H9 (cell line): ENCODE results near the gene ISX. TPM values are rescaled to one million over a fixed set of nuclear protein-coding genes. Genes with fewer than 3 reads are reported as not detected.

Experiments
- DNase-seq: peaks from one replicate; pipeline ENCODE4 v3.0.0-alpha.2; 2017
- H2AFZ ChIP-seq: one replicate; pipeline ENCODE4 v1.6.1; 2013; ENCODE audit warnings: mild to moderate bottlenecking, low read length, control low read depth, moderate library complexity
- H2AK5ac ChIP-seq: 2 replicates; pipeline ENCODE4 v1.6.1; 2013; ENCODE audit warnings: low read length, control low read depth, mixed read lengths; ENCODE audit not compliant: insufficient read length
- H2BK120ac ChIP-seq: one replicate; pipeline ENCODE4 v1.6.1; 2013; ENCODE audit warnings: low read depth, mild to moderate bottlenecking, low read length, control low read depth, inconsistent platforms; ENCODE audit not compliant: poor library complexity, severe bottlenecking
- H2BK12ac ChIP-seq: 2 replicates; pipeline ENCODE4 v1.6.1; 2013; ENCODE audit warnings: low read length, control low read depth, mixed read lengths, low read depth; ENCODE audit not compliant: insufficient read length
- H2BK15ac ChIP-seq: 2 replicates; pipeline ENCODE4 v1.6.1; 2013; ENCODE audit warnings: low read depth, low read length, control low read depth
- H2BK20ac ChIP-seq: one replicate; pipeline ENCODE4 v1.6.1; 2013; ENCODE audit warnings: low read depth, mild to moderate bottlenecking, low read length, control low read depth, inconsistent platforms; ENCODE audit not compliant: poor library complexity, severe bottlenecking
- H2BK5ac ChIP-seq: 2 replicates; pipeline ENCODE4 v1.6.1; 2013; ENCODE audit warnings: low read length, control low read depth, mixed read lengths; ENCODE audit not compliant: insufficient read length
- H3K14ac ChIP-seq: 2 replicates; pipeline ENCODE4 v1.6.1; 2013; ENCODE audit warnings: low read length, control low read depth; ENCODE audit not compliant: insufficient read depth
- H3K18ac ChIP-seq: 2 replicates; pipeline ENCODE4 v1.6.1; 2013; ENCODE audit warnings: low read depth, mild to moderate bottlenecking, mixed read lengths, low read length, control low read depth; ENCODE audit not compliant: insufficient read length
- H3K23ac ChIP-seq: 2 replicates; pipeline ENCODE4 v1.6.1; 2013; ENCODE audit warnings: low read length, control low read depth, mixed read lengths, low read depth; ENCODE audit not compliant: insufficient read length
- H3K23me2 ChIP-seq: 2 replicates; pipeline ENCODE4 v1.6.1; 2013; ENCODE audit warnings: low read depth, mild to moderate bottlenecking, mixed read lengths, low read length, control low read depth; ENCODE audit not compliant: insufficient read length, poor library complexity, severe bottlenecking
- H3K27ac ChIP-seq: 2 replicates; pipeline ENCODE4 v1.5.1; 2013; ENCODE audit warnings: low read length, control low read depth, mixed read lengths, low read depth; ENCODE audit not compliant: insufficient read length
- H3K27me3 ChIP-seq: 2 replicates; pipeline ENCODE4 v1.6.1; 2013; ENCODE audit warnings: low read length, control low read depth, inconsistent platforms; ENCODE audit not compliant: insufficient read depth
- H3K4ac ChIP-seq: 2 replicates; pipeline ENCODE4 v1.6.1; 2013; ENCODE audit warnings: low read depth, mild to moderate bottlenecking, control low read depth, inconsistent platforms, low read length, moderate library complexity
- H3K4me1 ChIP-seq: 2 replicates; pipeline ENCODE4 v1.6.1; 2013; ENCODE audit warnings: low read length, control low read depth, inconsistent platforms; ENCODE audit not compliant: insufficient read depth
- H3K4me2 ChIP-seq: 2 replicates; pipeline ENCODE4 v1.6.1; 2013; ENCODE audit warnings: low read length, control low read depth, mixed read lengths; ENCODE audit not compliant: insufficient read length, insufficient read depth
- H3K56ac ChIP-seq: 2 replicates; pipeline ENCODE4 v1.6.1; 2013; ENCODE audit warnings: low read depth, mild to moderate bottlenecking, mixed read lengths, low read length, control low read depth; ENCODE audit not compliant: insufficient read length
- H3K79me1 ChIP-seq: 2 replicates; pipeline ENCODE4 v1.6.1; 2013; ENCODE audit warnings: low read depth, mild to moderate bottlenecking, moderate library complexity, low read length, control low read depth, inconsistent platforms; ENCODE audit not compliant: insufficient read depth, poor library complexity, severe bottlenecking
- H3K79me2 ChIP-seq: 2 replicates; pipeline ENCODE4 v1.6.1; 2013; ENCODE audit warnings: low read length, control low read depth, inconsistent platforms; ENCODE audit not compliant: insufficient read depth
- H3K9ac ChIP-seq: 2 replicates; pipeline ENCODE4 v1.6.1; 2013; ENCODE audit warnings: low read length, control low read depth, mixed read lengths; ENCODE audit not compliant: insufficient read length; ENCODE audit errors: extremely low read depth
- H3K9me3 ChIP-seq: one replicate; pipeline ENCODE4 v1.6.1; 2013; ENCODE audit warnings: low read depth, low read length, inconsistent platforms; ENCODE audit not compliant: control insufficient read depth
- H3T11ph ChIP-seq: one replicate; pipeline ENCODE4 v1.6.1; 2013; ENCODE audit warnings: mild to moderate bottlenecking, low read length, control low read depth, inconsistent platforms
- H4K20me1 ChIP-seq: one replicate; pipeline ENCODE4 v1.6.1; 2013; ENCODE audit not compliant: control insufficient read depth, insufficient read length, insufficient read depth
- H4K5ac ChIP-seq: 2 replicates; pipeline ENCODE4 v1.6.1; 2013; ENCODE audit warnings: low read depth, mild to moderate bottlenecking, mixed read lengths, low read length, control low read depth; ENCODE audit not compliant: insufficient read length
- H4K8ac ChIP-seq: replicated peaks from 2 replicates; pipeline ENCODE4 v1.6.1; 2013; ENCODE audit warnings: low read length, control low read depth, mixed read lengths, low read depth; ENCODE audit not compliant: insufficient read length
- H4K91ac ChIP-seq: 2 replicates; pipeline ENCODE4 v1.6.1; 2013; ENCODE audit warnings: low read depth, mild to moderate bottlenecking, moderate library complexity, mixed read lengths, low read length, control low read depth; ENCODE audit not compliant: insufficient read length
- H3K27ac Mint-ChIP-seq, 3 experiments: 2 replicates in 2 of 3; 3 replicates in 1 of 3; pipeline ENCODE4 v1.8.0; 2020 to 2021; ENCODE audit warnings: mixed read lengths in 3 of 3, mild to moderate bottlenecking in 1 of 3, moderate library complexity in 1 of 3
- H3K27me3 Mint-ChIP-seq: 2 replicates; pipeline ENCODE4 v1.8.0; 2021; ENCODE audit warnings: low read depth, mild to moderate bottlenecking, moderate library complexity, mixed read lengths
- H3K36me3 Mint-ChIP-seq, 3 experiments: 2 replicates in 2 of 3; 3 replicates in 1 of 3; pipeline ENCODE4 v1.8.0; 2020 to 2021; ENCODE audit warnings: low read depth in 3 of 3, mixed read lengths in 3 of 3; ENCODE audit not compliant: insufficient read depth in 1 of 3
- H3K4me1 Mint-ChIP-seq, 2 experiments: 2 replicates each; pipeline ENCODE4 v1.8.0; 2020; ENCODE audit warnings: mixed read lengths in 2 of 2
- H3K4me3 Mint-ChIP-seq, 2 experiments: 2 replicates in 1 of 2; 3 replicates in 1 of 2; pipeline ENCODE4 v1.8.0; 2020 to 2021; ENCODE audit warnings: mild to moderate bottlenecking in 2 of 2, mixed read lengths in 2 of 2, moderate library complexity in 1 of 2
- H3K9me3 Mint-ChIP-seq, 2 experiments: 2 replicates in 1 of 2; 3 replicates in 1 of 2; pipeline ENCODE4 v1.8.0; 2020; ENCODE audit warnings: mild to moderate bottlenecking in 2 of 2, mixed read lengths in 2 of 2, moderate library complexity in 1 of 2
- WGBS: extraction: QIAGEN DNeasy Blood & Tissue Kit; methylation state at CpG from one replicate; pipeline ENCODE4 v1.1.7; 2013; ENCODE audit warnings: missing lambda C conversion rate, low lambda C conversion rate, mixed read lengths; ENCODE audit not compliant: insufficient read length; ENCODE audit errors: extremely low coverage; 5-methylcytosine and 5-hydroxymethylcytosine counted together
- total RNA-seq: library from RNA; stranded (reverse); gene quantifications from 2 replicates; pipeline ENCODE4 v1.2.1, GENCODE V29; 2021
- TF ChIP-seq, protein P1 (sequence below): fragments of 200-600 bp; sonication (generic); conservative IDR thresholded peaks from 3 replicates; pipeline ENCODE4 v1.8.0; 2021; ENCODE audit warnings: antibody characterized with exemption, mild to moderate bottlenecking

The ISX gene
- total RNA-seq, 1 experiment from 2014 or later = not detected

DNA sequence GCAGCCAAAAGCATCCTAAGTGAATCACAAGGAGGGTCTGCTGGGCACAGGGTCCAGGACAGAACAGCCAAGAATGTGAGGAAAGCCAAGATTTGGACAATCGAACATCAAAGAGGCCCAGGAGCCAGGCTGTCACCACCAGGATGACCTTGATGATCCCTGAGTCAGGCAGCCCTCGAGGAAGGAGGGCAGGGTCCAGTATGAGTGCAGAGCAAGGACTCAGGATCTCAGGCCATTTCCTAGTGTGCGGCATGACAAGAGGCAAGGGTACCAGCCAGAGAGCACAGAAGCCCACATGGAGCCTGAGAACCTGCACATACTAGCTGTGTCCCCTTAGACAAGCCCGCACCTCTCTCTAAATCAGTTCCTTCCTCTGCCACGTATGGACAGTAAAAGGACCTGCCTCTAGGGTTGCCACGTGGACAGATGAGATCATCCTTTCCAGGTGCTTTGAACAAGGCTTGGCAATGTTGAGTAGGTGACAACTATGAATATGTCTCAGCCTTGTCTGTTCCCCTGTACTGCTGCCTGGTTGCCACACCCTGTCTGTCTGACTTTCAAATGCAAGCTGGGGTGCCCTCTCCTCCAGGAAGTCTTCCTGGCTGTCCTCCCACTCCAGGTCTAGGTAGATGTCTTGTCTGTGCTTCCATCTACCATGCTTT, 32.2 kb upstream of the ISX start:
- Histone ChIP-seq H3K4me2 (no peak overlapping the region), H2BK20ac (no peak overlapping the region), H4K20me1 (no peaks in the 10 kb centered on the region), H4K5ac (no peak overlapping the region), H3K18ac (no peak overlapping the region), H2AFZ (no peak overlapping the region), H3K27ac (no peak overlapping the region), H3K9ac (no peak overlapping the region), H3K4ac (no peak overlapping the region), H3K56ac (no peak overlapping the region), H3K27me3 (no peaks in the 10 kb centered on the region), H3K79me2 (no peaks in the 10 kb centered on the region), H3K23me2 (no peaks in the 10 kb centered on the region), H3K14ac (no peak overlapping the region), H3K79me1 (no peaks in the 10 kb centered on the region), H2BK15ac (no peak overlapping the region), H3K9me3 (no peaks in the 10 kb centered on the region), H2AK5ac (no peak overlapping the region), H4K8ac (no peak overlapping the region), H4K91ac (no peak overlapping the region), H2BK120ac (no peak overlapping the region), H2BK5ac (no peak overlapping the region), H3T11ph (no peak overlapping the region), H3K23ac (no peak overlapping the region), H2BK12ac (no peak overlapping the region), H3K4me1 (no peaks in the 10 kb centered on the region)
- TF ChIP-seq, protein P1, sequence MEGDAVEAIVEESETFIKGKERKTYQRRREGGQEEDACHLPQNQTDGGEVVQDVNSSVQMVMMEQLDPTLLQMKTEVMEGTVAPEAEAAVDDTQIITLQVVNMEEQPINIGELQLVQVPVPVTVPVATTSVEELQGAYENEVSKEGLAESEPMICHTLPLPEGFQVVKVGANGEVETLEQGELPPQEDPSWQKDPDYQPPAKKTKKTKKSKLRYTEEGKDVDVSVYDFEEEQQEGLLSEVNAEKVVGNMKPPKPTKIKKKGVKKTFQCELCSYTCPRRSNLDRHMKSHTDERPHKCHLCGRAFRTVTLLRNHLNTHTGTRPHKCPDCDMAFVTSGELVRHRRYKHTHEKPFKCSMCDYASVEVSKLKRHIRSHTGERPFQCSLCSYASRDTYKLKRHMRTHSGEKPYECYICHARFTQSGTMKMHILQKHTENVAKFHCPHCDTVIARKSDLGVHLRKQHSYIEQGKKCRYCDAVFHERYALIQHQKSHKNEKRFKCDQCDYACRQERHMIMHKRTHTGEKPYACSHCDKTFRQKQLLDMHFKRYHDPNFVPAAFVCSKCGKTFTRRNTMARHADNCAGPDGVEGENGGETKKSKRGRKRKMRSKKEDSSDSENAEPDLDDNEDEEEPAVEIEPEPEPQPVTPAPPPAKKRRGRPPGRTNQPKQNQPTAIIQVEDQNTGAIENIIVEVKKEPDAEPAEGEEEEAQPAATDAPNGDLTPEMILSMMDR = no peak
- no CpG with 5 or more reads among the region's 6 CpGs for WGBS
- Mint-ChIP-seq H3K36me3 (no peaks in the 10 kb centered on the region; a peak in 1 of 7 replicates), H3K4me1 (peaks cover 15 to 16% of the 10 kb centered on the region in 2 experiments), H3K27me3 (peaks cover 4% of the 10 kb centered on the region), H3K9me3 (peaks cover 0 to 2% of the 10 kb centered on the region in 2 experiments; a peak in 2 of 5 replicates), H3K4me3 (no peak overlapping the region), H3K27ac (no peak overlapping the region)
- no peak for DNase-seq
